ENCODE measurements around the gene NIP7.

The NIP7 gene

DNA sequence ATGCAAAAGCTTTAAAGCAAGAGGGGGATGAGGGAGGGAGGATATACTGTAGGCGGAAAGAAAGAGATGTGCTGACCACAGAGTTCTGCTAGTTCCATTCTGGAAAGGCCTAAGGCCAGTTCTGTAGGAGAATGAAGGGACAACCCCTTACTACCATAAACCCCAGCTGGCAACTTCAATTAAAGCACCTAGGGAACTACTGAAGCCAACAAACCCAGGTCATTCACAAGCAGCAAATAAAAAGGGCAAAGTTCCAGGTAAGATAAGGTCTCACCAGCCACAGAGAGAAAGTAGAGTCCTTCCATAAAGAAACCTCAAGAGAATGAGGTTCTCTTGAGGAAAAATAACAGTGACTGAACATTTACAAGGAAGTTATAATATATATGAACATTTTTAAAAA is 33.4 kb downstream of the NIP7 start:
- no peak for TF ChIP-seq ZFX (IDR thresholded peaks at IDR 0.05; ENCODE audit: borderline replicate concordance)
- TF ChIP-seq, protein P1, sequence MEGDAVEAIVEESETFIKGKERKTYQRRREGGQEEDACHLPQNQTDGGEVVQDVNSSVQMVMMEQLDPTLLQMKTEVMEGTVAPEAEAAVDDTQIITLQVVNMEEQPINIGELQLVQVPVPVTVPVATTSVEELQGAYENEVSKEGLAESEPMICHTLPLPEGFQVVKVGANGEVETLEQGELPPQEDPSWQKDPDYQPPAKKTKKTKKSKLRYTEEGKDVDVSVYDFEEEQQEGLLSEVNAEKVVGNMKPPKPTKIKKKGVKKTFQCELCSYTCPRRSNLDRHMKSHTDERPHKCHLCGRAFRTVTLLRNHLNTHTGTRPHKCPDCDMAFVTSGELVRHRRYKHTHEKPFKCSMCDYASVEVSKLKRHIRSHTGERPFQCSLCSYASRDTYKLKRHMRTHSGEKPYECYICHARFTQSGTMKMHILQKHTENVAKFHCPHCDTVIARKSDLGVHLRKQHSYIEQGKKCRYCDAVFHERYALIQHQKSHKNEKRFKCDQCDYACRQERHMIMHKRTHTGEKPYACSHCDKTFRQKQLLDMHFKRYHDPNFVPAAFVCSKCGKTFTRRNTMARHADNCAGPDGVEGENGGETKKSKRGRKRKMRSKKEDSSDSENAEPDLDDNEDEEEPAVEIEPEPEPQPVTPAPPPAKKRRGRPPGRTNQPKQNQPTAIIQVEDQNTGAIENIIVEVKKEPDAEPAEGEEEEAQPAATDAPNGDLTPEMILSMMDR (IDR thresholded peaks at IDR 0.05): no peak
- H3K27ac ChIP-seq: no peak overlapping the region

DNA sequence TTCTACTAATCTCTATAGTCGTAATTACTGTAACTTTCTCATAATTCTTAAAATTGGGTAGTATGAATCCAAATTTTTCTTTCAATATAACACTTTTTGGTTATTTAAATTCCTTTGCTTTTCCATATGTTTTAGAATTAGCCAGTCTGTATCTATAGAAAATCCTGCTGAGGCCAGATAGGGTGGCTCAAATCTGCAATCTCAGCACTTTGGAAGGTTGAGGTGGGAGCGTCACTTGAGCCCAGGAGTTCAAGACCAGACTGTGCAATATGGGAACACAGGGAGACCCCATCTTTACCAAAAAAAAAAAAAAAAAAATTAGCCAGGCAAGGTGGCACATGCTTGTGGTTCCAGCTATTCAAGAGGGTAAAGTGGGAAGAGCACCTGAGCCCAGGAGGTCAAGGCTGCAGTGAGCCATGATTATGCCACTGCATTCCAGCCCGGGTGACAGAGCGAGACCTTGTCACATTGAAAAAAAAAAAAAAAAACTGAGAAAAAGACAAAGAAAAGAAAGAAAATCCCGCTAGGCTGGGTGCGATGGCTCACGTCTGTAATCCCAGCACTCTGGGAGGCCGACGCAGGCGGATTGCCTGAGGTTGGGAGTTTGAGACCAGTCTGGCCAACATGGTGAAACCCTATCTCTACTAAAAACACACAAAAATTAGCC is 37.0 kb downstream of the NIP7 start:
- H3K27ac ChIP-seq: no peak overlapping the region
- no peak for TF ChIP-seq ZFX (IDR thresholded peaks at IDR 0.05; ENCODE audit: borderline replicate concordance)
- TF ChIP-seq, protein P1 (IDR thresholded peaks at IDR 0.05): no peak

DNA sequence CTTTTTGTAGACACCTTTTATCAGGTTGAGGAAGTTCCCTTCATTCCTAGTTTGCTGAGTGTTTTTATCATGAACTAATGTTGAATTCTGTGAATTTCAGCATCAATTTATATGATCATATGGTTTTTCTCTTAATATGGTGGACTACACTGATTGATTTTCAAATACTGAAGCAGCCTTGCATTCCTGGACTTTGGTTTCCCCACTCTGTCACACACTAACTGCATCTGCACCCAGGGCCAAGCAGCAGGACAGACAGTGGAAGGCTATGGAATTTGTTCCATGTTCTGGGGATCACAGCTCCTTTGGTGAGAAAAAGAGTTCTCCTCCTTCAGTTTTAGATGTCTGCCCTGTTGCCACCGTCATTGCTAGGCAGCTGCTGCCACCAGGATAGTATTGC is 38.5 kb downstream of the NIP7 start:
- TF ChIP-seq ZFX (IDR thresholded peaks at IDR 0.05; ENCODE audit: borderline replicate concordance): no peak
- TF ChIP-seq, protein P1 (IDR thresholded peaks at IDR 0.05): no peak
- H3K27ac ChIP-seq: no peak overlapping the region

DNA sequence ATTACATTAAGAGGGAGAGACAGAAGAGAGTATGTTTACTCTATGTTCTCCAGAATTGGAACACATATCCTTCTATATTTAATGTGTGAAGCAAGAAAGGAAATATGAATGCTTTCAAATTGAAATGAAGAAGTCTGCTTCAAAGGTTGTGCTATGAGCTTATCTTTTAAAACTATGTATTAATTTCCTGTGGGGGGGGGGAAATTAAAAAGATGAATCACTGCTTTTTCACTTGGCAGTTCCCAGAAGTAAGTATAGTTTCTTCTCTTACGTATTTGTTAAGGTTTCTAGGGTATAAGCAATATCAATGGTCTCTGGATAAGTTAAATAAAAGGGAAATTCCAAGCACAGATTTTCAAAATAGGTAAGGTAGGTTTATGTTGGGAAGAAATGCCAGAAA is 39.2 kb downstream of the NIP7 start:
- TF ChIP-seq, protein P1 (IDR thresholded peaks at IDR 0.05): no peak
- TF ChIP-seq ZFX (IDR thresholded peaks at IDR 0.05; ENCODE audit: borderline replicate concordance): no peak
- H3K27ac ChIP-seq: no peak overlapping the region

DNA sequence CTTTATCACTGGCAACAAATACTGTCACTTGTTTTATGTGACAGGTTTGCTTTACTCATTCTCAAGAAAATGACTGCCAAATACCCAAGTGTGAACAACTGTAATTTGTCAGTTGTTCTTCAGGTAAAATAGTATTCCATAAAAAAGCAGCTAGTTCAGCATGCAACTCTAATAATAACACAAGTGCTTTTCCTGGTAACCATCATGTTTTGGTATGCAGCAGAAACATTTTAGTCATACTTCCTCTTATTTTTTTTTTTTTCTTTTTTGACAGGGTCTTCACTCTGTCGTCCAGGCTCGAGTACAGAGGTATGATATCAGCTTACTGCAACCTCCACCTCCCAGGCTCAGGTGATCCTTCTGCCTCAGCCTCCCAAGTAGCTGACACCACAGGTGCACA is 41.7 kb downstream of the NIP7 start:
- H3K27ac ChIP-seq: no peak overlapping the region
- TF ChIP-seq, protein P1 (IDR thresholded peaks at IDR 0.05): no peak
- TF ChIP-seq ZFX (IDR thresholded peaks at IDR 0.05; ENCODE audit: borderline replicate concordance): no peak

DNA sequence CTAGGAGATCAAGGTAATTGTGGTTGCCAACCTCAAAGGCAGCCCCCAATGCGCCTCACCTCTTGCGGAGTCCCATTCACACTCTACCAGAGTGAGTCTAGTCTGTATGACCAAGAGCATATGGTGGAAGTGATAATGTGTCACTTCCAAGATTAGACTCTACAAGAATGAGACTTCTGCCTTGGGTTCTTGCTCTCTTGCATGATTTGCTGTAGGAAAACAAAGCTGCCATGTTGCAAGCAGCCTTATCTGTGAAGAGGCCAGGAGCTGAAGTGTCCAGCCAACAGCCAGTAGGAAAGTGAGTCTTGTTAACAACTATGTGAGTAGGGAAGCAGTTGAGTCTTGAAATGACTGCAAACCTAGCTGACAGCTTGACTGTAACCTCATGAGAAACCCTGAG is 42.8 kb downstream of the NIP7 start:
- H3K27ac ChIP-seq: no peak overlapping the region; the same call in 1 of the 2 replicates
- TF ChIP-seq, protein P1 (IDR thresholded peaks at IDR 0.05): no peak
- no peak for TF ChIP-seq ZFX (IDR thresholded peaks at IDR 0.05; ENCODE audit: borderline replicate concordance)

DNA sequence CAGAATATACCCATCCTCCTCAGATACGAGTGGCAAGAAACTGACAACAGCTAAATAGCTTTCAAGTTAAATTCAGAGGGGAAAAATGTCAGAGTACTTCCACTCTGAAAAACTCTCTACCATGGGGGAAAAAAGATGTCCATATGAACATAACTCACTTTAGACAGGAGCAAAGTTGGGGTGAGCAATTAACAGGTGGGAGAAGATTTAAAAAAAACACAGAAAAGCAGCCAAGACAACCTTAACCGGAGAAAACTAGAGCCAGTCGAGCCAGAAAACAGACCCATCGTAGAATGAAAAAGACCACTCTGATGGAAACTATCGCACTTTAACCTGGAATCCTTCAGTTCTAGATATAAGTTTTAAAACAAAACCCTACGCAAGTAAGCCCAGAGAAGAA is 45.4 kb downstream of the NIP7 start:
- TF ChIP-seq, protein P1 (IDR thresholded peaks at IDR 0.05): no peak
- no peak for TF ChIP-seq ZFX (IDR thresholded peaks at IDR 0.05; ENCODE audit: borderline replicate concordance)
- H3K27ac ChIP-seq: peak overlapping the region; percentile 86

All from 22Rv1 (cell line).